ENCODE results near the gene SMAD6.

The SMAD6 gene

GRCh38 chr15:66760097-66760967 lies 58.3 kb downstream of the SMAD6 start:
- DNase-seq (ENCODE audit: low read depth): no peak

DNA sequence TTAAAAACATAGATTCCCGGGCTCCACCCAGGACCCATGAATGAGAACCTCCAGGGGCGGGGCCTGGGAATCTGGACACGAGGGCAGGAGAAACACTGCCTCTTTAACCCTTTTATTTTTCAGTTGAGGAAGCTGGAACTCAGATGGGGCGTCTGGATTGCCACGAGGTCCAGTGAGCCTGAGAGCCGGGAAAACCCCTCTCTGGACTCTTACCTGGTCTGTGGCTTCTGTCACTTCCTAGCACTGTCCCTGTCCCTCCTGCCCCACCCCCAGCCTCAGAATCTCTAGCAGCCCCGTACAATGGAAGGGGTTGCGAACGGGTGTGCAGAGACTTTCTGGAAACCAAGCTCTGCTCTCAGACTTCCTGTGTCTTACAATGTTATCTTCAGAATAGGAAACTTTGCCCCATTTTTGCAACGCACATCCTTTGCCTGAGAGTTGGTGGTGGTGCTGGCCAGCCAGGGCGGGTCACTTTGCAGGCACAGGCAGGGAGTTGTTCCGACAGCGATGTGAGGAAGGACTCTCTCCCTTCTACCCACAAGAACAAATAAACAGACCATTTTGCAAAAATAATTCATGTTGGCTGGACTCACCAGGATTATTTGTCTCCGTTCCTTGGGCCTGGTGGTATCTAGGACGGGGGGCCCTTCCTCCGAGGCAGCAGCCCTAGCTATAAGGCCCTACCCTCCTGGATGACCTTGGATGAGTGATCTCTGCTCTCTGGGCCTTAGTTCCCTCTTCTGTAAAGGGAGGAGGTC lies 59.1 kb downstream of the SMAD6 start:
- DNase-seq (ENCODE audit: low read depth): no peak

DNA sequence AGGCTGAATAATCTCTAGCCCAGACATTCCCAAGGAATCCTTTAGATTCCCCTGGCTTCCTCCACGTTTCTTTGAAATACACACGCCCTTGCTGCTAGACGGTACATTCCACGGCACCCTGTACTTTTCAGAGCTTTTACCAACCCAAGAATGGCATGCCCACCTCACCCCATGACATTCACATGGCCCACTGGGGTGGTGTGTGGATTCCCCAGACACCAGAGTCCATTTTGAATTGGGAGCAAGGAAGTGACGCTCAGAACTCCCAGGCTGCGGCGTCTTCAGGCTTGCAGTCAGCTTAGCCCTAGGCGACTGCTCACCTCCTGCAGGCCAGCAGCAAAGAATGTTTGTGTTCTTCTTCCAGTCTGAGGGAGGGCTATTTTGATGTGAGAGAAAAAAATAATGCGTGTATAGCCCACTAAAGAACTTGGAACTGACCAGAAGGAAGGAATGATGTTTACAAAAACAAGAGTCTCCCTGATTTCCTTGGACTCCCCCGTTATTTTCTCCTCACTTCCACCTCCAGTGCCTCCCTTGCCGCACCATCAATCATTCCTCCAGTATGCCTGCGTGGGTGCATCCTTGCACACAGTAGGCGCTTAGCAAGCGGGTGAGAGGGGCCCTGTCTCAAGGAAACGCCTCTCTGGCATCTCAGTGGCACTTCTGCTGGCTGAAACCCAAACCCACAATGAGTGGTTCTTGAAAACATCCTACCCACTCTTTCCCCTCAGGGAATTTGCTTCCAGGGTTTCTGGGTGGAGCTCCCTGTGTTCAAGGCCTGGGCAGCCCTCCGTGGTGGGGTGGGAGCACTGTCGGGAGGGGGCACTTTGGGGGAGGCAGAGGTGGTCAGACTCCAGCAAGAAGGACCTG lies 59.9 kb downstream of the SMAD6 start:
- no peak for DNase-seq (ENCODE audit: low read depth)

DNA sequence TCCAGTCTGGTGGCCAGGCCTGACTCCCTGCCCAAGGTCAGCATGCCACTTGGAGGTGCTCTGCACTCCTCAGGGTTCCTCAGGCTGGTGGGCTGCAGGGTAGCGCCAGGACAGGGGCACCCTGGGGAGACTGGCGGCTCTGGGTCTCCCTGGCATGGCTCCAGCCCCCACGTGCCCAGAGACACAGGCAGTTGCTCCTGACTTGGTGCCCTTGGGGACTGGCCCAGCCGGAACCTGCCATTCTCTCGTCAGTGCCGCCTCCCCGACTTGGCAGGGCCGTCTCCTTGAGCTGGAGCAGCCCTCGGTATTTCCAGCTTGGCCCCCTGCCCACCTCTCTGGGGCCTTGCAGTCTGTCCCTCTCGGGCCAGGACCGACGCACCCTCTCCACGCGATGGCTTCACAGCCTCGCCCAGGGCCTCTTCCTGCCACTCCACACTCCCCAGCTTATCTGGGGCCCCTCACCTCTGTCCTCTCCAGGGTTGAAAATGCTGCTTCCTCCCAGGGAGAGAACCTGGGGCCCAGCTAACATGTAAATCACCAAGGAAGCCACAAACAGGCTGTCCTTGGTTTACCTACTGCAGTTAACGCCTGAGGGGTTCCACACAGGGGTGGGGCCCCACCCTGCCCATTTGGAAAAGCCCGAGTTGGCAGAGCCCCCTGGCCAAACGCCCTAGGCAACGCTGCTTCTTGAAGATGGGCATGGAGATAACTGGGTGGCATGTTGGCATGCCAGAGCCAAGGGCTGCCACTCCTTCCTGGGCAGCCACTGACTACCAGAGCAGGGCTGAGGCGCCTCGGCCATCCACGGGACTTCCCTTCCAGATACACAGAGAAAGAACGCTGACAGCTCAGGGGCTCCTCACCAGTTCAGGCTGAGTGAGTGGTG lies 61.4 kb downstream of the SMAD6 start:
- DNase-seq (ENCODE audit: low read depth): no peak

GRCh38 chr15:66764072-66764786 lies 62.2 kb downstream of the SMAD6 start:
- DNase-seq (ENCODE audit: low read depth): no peak

DNA sequence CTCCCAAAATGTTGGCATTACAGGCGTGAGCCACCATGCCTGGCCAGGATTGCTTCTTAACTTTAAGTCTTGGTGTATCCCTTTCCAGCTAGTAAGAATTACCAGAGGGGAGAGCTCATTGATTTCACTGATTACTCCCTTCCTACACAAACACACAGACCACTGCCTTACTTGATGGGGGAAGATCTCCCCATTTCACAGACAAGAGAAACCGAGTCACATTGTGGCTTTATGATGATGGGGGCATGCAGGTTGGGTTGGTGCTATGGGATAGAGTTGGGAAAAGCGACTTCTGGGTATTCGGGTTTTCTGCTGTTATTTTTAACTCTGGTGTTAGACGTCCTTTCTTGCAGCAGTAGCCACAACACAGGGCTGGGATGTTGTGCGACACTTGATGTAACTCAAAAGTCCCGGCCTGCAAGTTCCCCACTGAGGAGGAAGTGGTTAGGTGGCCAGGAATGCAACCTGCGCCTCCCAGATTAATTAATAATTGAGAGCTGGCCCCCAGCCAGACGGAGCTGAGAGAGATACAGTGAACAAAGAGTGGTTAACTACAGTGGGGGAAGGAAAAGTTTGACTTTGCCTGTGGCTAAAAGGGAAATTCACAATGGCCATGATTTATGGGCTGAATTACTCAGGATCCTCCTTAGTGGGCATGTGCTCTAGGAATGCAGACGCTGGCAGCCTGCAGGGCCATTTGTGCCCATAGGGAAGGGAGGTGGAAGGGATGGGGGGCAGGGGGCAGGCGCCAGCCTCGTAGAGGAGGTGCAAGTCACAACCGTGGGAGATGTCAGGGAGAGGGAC lies 63.6 kb downstream of the SMAD6 start:
- DNase-seq (ENCODE audit: low read depth): no peak

DNA sequence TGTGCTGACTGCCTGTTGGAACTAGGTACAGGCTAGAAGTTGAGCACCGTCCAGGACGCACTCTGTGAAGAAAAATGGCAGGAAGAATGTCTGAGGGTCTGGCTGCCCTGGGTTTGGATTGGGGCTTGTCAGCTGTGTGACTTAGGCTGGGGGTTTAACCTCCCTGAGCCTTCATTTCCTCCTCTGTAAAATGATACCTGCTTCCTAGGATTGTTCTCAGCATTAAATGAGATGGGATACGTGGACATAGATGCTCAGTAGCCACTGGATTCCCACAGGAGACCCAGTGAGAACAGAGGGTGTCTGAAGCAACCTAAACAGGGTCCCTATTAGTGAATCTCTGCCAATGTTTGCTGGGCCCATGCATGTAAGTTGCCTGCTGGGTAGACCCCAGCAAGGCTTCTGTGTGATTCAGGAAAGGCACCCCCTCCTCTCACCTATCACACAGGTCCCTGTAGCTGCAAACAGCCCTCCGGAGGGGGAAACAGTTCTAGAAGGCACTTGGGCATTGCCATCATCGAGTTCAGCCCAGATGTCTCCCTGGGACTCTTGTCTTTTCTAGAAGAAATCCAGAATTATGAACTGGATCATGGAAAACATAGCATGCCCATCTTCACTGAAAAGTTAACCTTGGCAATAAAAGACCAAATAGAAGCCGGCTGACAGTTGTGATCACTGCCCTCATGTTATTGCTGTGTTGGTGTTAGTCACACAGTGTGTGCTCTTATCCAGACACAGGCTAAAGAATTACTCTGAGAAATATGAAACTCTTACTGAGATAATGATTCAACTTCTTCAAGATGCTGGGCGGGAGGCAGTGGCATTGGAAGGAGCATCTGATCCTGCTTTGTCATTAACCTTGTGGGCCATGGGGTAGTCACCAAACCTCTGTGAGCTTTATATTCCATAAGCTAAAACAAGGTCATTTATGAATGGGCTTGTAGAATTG lies 64.5 kb downstream of the SMAD6 start:
- no peak for DNase-seq (ENCODE audit: low read depth)

GRCh38 chr15:66767240-66767659 lies 65.2 kb downstream of the SMAD6 start:
- no peak for DNase-seq (ENCODE audit: low read depth)

DNA sequence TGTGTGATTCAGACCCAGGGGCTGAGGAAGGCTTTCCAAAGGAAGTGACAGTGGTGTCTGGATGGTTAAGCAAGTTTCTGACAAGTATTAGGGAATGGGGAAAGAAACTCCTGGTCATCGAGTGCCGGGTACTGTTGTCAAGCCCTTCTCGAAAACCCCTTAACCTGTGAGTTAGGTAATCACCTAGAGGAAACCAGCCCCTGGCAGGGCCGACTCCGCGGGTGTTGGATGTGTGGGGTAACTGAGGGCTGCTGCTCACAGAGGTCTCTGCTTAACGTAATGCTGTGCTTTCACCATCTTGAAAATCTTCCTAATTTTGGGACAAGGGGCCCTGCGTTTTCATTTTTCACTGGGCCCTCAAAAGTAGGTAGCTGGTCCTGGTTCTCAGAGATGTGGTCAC lies 67.0 kb downstream of the SMAD6 start:
- DNase-seq (ENCODE audit: low read depth): no peak

- DNase-seq (ENCODE audit: low read depth): no peak
Measured at GRCh38 chr15:66770518-66771350, 68.7 kb downstream of the SMAD6 start.

DNA sequence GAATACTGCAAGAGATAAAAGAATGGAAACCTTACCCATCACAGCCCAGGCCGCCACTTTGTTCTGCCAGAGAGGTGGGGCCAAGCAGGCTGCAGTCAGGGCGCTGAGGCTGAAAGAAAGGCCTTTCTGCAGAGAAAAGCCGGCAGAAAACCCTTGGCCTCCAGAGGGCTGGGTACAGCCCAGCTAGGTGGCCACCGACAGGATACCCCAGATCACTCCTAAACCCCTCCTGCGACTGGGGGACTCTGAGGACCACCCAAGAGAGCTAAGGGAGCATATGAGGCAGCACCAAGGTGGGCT lies 69.3 kb downstream of the SMAD6 start:
- no peak for DNase-seq (ENCODE audit: low read depth)

DNA sequence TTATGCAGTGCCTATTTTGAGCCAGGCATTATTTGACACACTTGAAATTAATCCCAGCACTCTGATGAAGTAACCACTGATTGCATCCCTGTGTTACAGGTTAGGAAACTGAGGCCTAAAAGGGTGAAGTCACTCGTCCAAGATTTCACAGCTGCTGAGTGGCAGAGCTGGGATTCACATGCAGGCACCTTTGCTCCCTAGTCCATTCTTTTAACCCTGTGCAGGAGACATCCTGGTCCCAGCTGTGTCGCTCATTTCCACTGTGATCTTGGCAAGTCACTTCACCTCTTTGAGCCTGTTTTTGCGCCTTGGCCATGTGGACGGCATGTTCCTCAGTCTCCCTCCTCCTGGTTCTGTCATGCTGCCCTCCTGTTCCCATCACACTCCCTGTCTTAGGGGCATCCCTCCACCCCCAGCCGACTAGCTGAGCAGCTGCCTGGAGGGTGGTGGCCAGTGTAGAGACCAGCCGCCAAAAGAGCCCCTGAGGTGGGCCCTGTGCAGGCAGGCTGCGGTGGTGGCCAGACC lies 70.6 kb downstream of the SMAD6 start:
- no peak for DNase-seq (ENCODE audit: low read depth)

DNA sequence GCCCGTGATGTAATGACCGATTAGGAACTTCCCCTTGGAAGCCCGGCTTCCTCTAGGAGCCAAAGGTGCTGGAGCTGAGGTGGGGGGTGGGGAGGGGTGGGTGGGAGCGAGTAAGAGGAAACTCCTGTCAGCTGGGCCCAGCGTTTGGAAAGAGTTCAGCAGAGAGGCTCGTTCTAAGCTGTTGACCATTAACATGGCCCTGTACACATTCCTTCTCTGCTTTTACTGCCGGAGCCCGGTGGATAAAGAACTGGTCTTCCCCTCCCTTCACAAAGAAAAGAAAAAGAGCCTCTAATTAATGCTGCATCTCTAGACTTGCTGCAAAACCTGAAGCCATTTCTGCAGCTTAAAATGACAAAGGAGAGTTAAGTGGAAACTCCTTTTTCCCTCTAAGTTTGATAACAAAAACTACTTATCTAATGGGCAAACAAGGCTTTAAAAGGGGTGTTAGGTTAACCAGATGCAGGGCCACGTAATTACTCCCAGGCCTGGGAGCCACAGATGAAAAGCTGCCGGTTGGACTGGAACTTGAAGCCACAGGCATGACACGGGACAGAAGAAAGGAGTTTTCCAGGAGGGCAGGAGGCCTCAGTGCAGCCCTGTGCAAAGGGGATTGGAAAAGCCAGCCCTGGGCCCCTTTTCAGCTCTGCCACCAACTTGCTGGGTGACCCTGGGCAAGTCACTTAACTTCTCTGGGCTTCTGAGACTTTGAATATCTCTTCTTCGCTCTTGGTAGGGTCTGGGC lies 71.3 kb downstream of the SMAD6 start:
- DNase-seq (ENCODE audit: low read depth): no peak

GRCh38 chr15:66774001-66774814 lies 72.2 kb downstream of the SMAD6 start:
- DNase-seq (ENCODE audit: low read depth): no peak

DNA sequence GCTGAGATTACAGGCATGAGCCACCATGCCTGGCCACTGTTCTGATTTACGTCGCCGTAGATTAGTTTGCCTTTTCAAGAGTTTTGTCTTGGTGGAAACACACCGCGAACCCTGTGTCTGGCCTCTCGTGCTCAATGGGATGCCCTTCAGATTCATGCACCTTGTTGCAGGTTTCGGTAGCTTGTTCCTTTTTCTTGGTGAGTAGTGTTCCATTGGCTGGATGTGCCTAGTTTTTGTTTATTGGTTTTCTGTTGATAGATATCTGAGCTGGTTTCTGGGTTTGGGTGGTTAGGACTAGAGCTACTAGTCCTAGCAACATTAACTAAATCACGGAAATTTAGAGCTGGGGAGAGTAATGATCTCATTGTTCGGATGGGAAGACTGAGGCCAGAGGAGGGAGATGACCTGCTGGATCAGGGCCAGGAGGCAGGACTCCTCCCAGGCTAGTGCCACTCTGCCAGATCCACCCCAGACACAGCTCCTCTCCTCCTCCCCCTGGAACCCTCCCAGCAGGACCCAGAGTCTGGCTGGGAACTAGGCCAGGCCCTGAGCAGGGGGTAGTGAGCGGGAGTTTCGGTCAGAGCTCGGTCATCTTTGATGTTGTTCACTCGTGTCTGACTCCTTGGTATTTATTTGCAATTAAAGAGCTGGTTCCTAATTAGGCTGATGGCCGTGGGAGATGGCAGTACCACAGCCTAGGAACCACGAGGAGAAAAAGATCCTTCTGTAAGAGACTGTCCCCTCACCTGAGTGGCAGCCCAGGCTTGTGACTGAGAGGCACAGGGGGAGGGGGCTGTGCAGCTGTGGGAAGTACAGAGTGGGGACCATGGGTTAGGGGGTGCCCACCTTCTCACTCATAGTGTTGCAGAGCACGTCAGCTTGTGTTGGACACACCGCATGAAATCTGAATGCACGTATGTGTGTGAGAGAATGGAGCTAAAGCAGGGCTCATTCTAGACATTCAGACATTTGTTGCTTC lies 73.4 kb downstream of the SMAD6 start:
- no peak for DNase-seq (ENCODE audit: low read depth)
